ENCODE results near the gene PRPF19.

The PRPF19 gene

GRCh38 chr11:60855726-60856633 is 50.4 kb downstream of the PRPF19 start, which contains the start of gene PTGDR2:
TSS of gene PTGDR2 (minus strand) at chr11:60855950. CDS start at chr11:60853722, 2,228 bp downstream.
- no peak for DNase-seq

- DNase-seq: no peak
Observed at GRCh38 chr11:60854847-60855725, 51.3 kb downstream of the PRPF19 start.

- no peak for DNase-seq
Observed at GRCh38 chr11:60854140-60854846, 52.1 kb downstream of the PRPF19 start.

GRCh38 chr11:60852982-60853950 is 53.1 kb downstream of the PRPF19 start:
- no peak for DNase-seq

GRCh38 chr11:60852117-60852981 is 54.0 kb downstream of the PRPF19 start:
- DNase-seq: no peak

- DNase-seq: no peak
Observed at GRCh38 chr11:60851327-60852104, 54.9 kb downstream of the PRPF19 start.

GRCh38 chr11:60849641-60850520 is 56.5 kb downstream of the PRPF19 start:
- no peak for DNase-seq

GRCh38 chr11:60848714-60849151 is 57.7 kb downstream of the PRPF19 start:
- DNase-seq: no peak

GRCh38 chr11:60847896-60848295 is 58.5 kb downstream of the PRPF19 start:
- DNase-seq: no peak

GRCh38 chr11:60847281-60847680 is 59.1 kb downstream of the PRPF19 start:
- DNase-seq: no peak

- DNase-seq: no peak
Observed at GRCh38 chr11:60845338-60845737, 61.0 kb downstream of the PRPF19 start.

- no peak for DNase-seq
Observed at GRCh38 chr11:60844870-60845221, 61.5 kb downstream of the PRPF19 start.

- no peak for DNase-seq
Observed at GRCh38 chr11:60844045-60844869, 62.1 kb downstream of the PRPF19 start.

- peak; percentile 26 for DNase-seq
Observed at GRCh38 chr11:60842668-60843600, 63.5 kb downstream of the PRPF19 start.

- DNase-seq: peak; percentile 98
Observed at GRCh38 chr11:60841797-60842667, 64.4 kb downstream of the PRPF19 start, which contains the start of gene CCDC86. TSS of gene CCDC86 (plus strand) at chr11:60842113. CDS start at chr11:60842125, 12 bp downstream.

Measured in activated CD4-positive, alpha-beta T cell treated with anti-CD3 and anti-CD28 coated beads for 48 hours (primary cell).